ENCODE data around the gene SH3GL3. TPM values are rescaled to one million over a fixed set of nuclear protein-coding genes. Genes with fewer than 3 reads are reported as not detected.

Gene SH3GL3
- total RNA-seq, 4 donors from 2014 or later: 0.84 to 1.1 (median 0.97) TPM; not detected in 1

GRCh38 chr15:83491486-83491885 is 44.3 kb downstream of the SH3GL3 start:
- intact Hi-C loops (cut with DNase I; ENCODE audit: low total_unique reads): no loop called here
- H3K4me3 ChIP-seq (ENCODE audit: low read depth, poor library complexity, severe bottlenecking): no peak overlapping the region
- TF ChIP-seq CTCF (IDR thresholded peaks at IDR 0.05): no peak
- no peak for TF ChIP-seq POLR2A (IDR thresholded peaks at IDR 0.05)
- DNase-seq (ENCODE audit: low spot score in 2 of 2): no peak
- WGBS, 2 donors: 75 to 80% methylated on average over 5 of the region's 5 CpGs

DNA sequence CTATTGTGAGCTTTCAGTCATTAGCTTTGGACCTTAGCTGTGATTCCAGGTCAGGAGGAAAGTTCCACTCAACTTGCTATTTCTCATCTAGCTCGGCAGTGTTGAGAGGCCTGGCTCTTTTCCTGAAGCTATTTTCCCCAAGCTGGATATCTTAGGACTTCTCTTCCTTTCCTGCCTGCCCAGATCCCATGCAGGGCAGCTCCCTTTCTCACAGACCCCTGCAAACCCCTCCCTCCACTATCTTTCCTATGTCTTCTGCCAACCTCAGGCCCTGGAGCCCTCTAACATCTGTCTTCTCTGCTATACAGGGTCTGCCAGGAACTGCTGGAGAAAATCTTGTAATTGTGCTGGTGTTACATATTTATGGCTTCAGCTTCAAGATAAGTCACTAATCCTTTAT is 49.6 kb downstream of the SH3GL3 start:
- 50 to 71% methylated on average over 1 of the region's 1 CpG for WGBS, 2 donors
- no peak overlapping the region for H3K4me3 ChIP-seq (ENCODE audit: low read depth, poor library complexity, severe bottlenecking)
- no peak for DNase-seq (ENCODE audit: low spot score in 2 of 2)
- intact Hi-C loops (cut with DNase I; ENCODE audit: low total_unique reads): no loop called here
- TF ChIP-seq CTCF (IDR thresholded peaks at IDR 0.05): no peak
- TF ChIP-seq POLR2A (IDR thresholded peaks at IDR 0.05): no peak

DNA sequence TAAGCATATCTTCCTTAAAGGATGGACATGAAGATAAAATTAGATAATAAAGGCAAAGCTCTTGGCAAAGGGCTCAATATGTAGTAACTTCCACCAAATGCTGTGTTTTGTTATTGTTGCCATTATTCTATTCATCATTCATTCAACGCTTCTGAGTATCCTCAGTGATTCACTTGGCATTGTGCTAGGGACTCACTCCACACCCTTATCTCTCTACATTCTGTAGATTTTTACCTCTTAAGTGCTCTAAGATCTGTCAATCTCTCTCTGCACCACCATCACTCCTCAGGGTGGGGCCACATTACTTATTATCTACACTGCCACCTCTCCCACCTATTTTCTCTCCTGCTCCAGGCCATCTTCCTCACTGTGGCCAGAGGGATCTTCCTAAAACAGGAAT is 51.2 kb downstream of the SH3GL3 start:
- 95 to 96% methylated on average over 1 of the region's 1 CpG for WGBS, 2 donors
- intact Hi-C loops (cut with DNase I; ENCODE audit: low total_unique reads): no loop called here
- no peak for TF ChIP-seq POLR2A (IDR thresholded peaks at IDR 0.05)
- no peak for TF ChIP-seq CTCF (IDR thresholded peaks at IDR 0.05)
- DNase-seq (ENCODE audit: low spot score in 2 of 2): no peak
- no peak overlapping the region for H3K4me3 ChIP-seq (ENCODE audit: low read depth, poor library complexity, severe bottlenecking)

GRCh38 chr15:83498801-83499200 is 51.7 kb downstream of the SH3GL3 start:
- intact Hi-C loops (cut with DNase I; ENCODE audit: low total_unique reads): no loop called here
- TF ChIP-seq CTCF (IDR thresholded peaks at IDR 0.05): no peak
- TF ChIP-seq POLR2A (IDR thresholded peaks at IDR 0.05): no peak
- DNase-seq (ENCODE audit: low spot score in 2 of 2): no peak
- 50 to 58% methylated on average over 3 of the region's 3 CpGs for WGBS, 2 donors
- no peak overlapping the region for H3K4me3 ChIP-seq (ENCODE audit: low read depth, poor library complexity, severe bottlenecking)

DNA sequence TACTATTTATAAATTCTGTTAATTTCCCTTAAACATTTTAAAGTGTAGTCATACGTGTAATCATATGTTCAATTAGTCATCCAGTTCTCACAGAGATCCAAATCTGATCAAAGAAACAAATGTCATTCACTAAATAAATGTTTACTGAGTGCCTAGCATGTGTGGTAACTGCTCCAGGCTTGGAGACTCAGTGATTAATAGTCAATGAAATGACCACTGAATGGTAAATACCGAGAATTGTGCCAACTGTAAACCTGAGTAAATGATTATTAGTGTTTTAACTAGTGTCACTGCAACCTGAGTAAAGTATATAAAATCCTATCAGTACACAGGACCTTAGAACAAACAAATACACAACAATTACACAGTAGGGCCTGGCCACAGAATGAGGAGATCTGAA is 52.3 kb downstream of the SH3GL3 start:
- DNase-seq (ENCODE audit: low spot score in 2 of 2): no peak
- H3K4me3 ChIP-seq (ENCODE audit: low read depth, poor library complexity, severe bottlenecking): no peak overlapping the region
- WGBS, 2 donors: 83 to 86% methylated on average over 2 of the region's 2 CpGs
- TF ChIP-seq CTCF (IDR thresholded peaks at IDR 0.05) (no peak), POLR2A (IDR thresholded peaks at IDR 0.05) (no peak)
- intact Hi-C loops (cut with DNase I; ENCODE audit: low total_unique reads): no loop called here

- intact Hi-C loops (cut with DNase I; ENCODE audit: low total_unique reads): no loop called here
- no peak for DNase-seq (ENCODE audit: low spot score in 2 of 2)
- no peak for TF ChIP-seq CTCF (IDR thresholded peaks at IDR 0.05)
- no peak for TF ChIP-seq POLR2A (IDR thresholded peaks at IDR 0.05)
- 76 to 78% methylated on average over 4 of the region's 4 CpGs for WGBS, 2 donors
- no peak overlapping the region for H3K4me3 ChIP-seq (ENCODE audit: low read depth, poor library complexity, severe bottlenecking)
Observed at GRCh38 chr15:83503595-83504364, 56.6 kb downstream of the SH3GL3 start.

Data from lower leg skin (tissue), 4 donors.